Measurements from ENCODE around the gene CEACAM21. TPM values are rescaled to one million over a fixed set of nuclear protein-coding genes. Genes with fewer than 3 reads are reported as not detected.

The CEACAM21 gene
- polyA plus RNA-seq, 2 donors: 0.24 to 0.66 TPM

Other genes with a start within 250 kb of the CEACAM21 start
- gene TGFB1, start 222.2 kb upstream of the CEACAM21 start, polyA plus RNA-seq: 10 to 100 TPM; 16.2 to 77.1 TPM
- gene B9D2, start 212.0 kb upstream of the CEACAM21 start, polyA plus RNA-seq: 1 to 10 TPM; 3.1 to 6.0 TPM
- gene TMEM91, start 199.6 kb upstream of the CEACAM21 start, polyA plus RNA-seq: 10 to 100 TPM; 13.8 to 17.3 TPM
- gene EXOSC5, start 178.8 kb upstream of the CEACAM21 start, polyA plus RNA-seq: 10 to 100 TPM; 26.3 to 31.9 TPM
- gene BCKDHA, start 178.3 kb upstream of the CEACAM21 start, polyA plus RNA-seq: 10 to 100 TPM; 37.0 to 61.8 TPM
- gene B3GNT8, start 148.8 kb upstream of the CEACAM21 start, polyA plus RNA-seq: 10 to 100 TPM; 42.9 to 68.8 TPM
- 10 to 100 TPM; 22.6 to 38.9 TPM for gene DMAC2, start 136.3 kb upstream of the CEACAM21 start, polyA plus RNA-seq
- not detected for gene ERICH4, start 133.0 kb upstream of the CEACAM21 start, polyA plus RNA-seq
- under 1 TPM; 0.47 to 0.58 TPM for gene CEACAM4, start 50.9 kb downstream of the CEACAM21 start, polyA plus RNA-seq
- gene CEACAM7, start 112.1 kb downstream of the CEACAM21 start, polyA plus RNA-seq: 10 to 100 TPM; 59.6 to 96.6 TPM
- 100 to 1,000 TPM; 148 to 172 TPM for gene CEACAM5, start 132.5 kb downstream of the CEACAM21 start, polyA plus RNA-seq
- gene CEACAM6, start 179.4 kb downstream of the CEACAM21 start, polyA plus RNA-seq: 100 to 1,000 TPM; 120 to 141 TPM
- gene CEACAM3, start 220.4 kb downstream of the CEACAM21 start, polyA plus RNA-seq: 1 to 10 TPM in 1 of 2 donors, under 1 TPM in 1; 0.76 to 3.1 TPM

All from esophagus (tissue), 2 donors.